D721Med (cell line): ENCODE results near the gene CORO1A.

Source experiments
- DNase-seq: peaks from one replicate; pipeline ENCODE4 v3.0.0; 2011; ENCODE audit warnings: low spot score; ENCODE audit not compliant: insufficient read length
- FAIRE-seq: peaks from 2 replicates; lab custom pipeline; 2011; peaks lifted over from hg19 to GRCh38; lab: Jason Lieb, UNC
- TF ChIP-seq, protein P1 (sequence below): IDR thresholded peaks from 2 replicates; pipeline ENCODE4 v1.5.1; 2012; ENCODE audit warnings: mild to moderate bottlenecking, control low read depth; ENCODE audit not compliant: insufficient read depth; ENCODE audit errors: missing control alignments

The CORO1A gene

GRCh38 chr16:30183233-30184095, at the start of gene CORO1A:
CORO1A (plus strand) TSS chr16:30183602; CDS start chr16:30185210, 1,608 bp downstream.
- FAIRE-seq (no peak), DNase-seq (peak; percentile 86)
- TF ChIP-seq, protein P1, sequence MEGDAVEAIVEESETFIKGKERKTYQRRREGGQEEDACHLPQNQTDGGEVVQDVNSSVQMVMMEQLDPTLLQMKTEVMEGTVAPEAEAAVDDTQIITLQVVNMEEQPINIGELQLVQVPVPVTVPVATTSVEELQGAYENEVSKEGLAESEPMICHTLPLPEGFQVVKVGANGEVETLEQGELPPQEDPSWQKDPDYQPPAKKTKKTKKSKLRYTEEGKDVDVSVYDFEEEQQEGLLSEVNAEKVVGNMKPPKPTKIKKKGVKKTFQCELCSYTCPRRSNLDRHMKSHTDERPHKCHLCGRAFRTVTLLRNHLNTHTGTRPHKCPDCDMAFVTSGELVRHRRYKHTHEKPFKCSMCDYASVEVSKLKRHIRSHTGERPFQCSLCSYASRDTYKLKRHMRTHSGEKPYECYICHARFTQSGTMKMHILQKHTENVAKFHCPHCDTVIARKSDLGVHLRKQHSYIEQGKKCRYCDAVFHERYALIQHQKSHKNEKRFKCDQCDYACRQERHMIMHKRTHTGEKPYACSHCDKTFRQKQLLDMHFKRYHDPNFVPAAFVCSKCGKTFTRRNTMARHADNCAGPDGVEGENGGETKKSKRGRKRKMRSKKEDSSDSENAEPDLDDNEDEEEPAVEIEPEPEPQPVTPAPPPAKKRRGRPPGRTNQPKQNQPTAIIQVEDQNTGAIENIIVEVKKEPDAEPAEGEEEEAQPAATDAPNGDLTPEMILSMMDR, result no peak

DNA sequence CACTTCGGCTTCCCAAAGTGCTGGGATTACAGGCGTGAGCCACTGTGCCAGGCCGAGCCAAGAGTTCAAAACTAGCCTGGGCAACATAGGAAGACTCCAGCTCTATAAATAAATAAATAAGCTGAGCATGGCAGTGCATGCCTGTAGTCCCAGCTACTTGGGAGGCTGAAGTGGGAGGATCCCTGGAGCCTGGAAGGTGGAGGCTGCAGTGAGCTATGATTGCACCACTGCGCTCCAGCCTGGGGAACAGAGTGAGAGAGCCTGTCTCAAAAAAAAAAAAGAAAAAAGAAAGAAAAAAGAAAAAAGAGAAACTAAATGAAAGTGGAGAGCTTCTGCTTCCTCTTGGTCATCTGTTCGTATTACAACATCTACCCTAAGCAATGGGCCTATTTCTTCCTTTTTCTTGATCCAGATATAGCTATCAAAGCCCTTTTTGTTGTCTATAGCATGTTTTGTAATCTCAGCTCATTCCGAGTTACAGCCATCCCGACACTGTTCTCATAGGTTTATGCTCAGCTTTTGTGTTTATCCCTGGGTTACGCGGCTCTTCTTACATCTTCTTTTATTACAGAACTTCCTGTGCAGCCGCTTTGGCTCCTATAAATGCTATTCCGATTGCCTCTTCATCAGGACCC, 46.3 kb upstream of the CORO1A start:
- FAIRE-seq (no peak), DNase-seq (no peak)
- TF ChIP-seq, protein P1, result no peak

GRCh38 chr16:30137897-30138296, 45.5 kb upstream of the CORO1A start:
- DNase-seq (no peak), FAIRE-seq (no peak)
- TF ChIP-seq, protein P1, result no peak

- DNase-seq (no peak), FAIRE-seq (no peak)
- TF ChIP-seq, protein P1, result no peak
These were observed 43.6 kb upstream of the CORO1A start for GRCh38 chr16:30139583-30140481.

DNA sequence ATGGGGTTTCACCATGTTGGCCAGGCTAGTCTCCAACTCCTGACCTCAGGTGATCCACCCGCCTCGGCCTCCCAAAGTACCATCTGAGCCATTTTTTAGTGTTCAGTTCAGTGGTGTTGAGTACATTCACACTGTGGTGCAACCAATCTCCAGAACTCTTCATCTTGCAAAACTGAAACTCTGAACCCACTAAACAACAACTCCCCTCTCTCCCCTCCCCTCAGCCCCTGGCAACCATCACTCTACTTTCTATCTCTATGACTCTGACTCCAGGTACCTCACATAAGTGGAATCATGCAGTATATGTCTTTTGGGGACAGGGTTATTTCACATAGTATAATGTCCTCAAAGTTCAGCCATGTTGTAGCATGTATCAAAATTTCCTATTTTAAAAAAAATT, 41.7 kb upstream of the CORO1A start:
- no peak for DNase-seq
- FAIRE-seq, result no peak
- TF ChIP-seq, protein P1, result no peak

DNA sequence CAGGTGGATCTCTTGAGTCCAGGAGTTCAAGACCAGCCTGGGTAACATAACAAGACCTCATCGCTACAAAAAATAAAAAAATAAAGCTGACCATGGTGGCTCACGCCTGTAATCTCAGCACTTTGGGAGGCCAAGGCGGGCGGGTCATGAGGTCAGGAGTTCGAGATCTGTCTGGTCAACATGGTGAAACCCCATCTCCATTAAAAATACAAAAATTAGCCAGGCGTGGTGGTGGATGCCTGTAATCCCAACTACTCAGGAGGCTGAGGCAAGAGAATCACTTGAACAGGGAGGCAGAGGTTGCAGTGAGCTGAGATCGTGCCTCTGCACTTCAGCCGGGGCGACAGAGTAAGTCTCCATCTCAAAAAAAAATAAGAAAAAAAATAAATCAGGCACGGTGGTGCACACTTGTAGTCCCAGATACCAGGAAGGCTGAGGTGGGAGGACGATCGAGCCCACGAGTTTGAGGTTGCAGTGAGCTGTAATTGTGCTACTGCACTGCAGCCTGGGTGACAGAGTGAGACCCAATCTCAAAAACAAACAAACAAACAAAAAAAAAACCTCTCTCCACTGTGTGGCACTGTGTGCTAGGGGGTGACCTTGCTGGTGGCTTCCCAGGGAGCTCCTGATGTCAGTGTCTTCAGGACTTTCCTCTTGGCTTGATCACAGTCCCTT, 40.6 kb upstream of the CORO1A start:
- no peak for FAIRE-seq
- TF ChIP-seq, protein P1, result peak; percentile 28
- DNase-seq, result no peak
